Muscle of leg (tissue), 11 donors: ENCODE measurements around the gene ACMSD. TPM values are rescaled to one million over a fixed set of nuclear protein-coding genes. Genes with fewer than 3 reads are reported as not detected.

ENCODE experiments used
- DNase-seq: peaks from one replicate; pipeline ENCODE4 v3.0.0; 2013
- H3K27ac ChIP-seq: one replicate; pipeline ENCODE4 v1.5.1; 2013; ENCODE audit warnings: mild to moderate bottlenecking, low read length, control low read depth
- H3K27me3 ChIP-seq: one replicate; pipeline ENCODE4 v1.6.1; 2013; ENCODE audit warnings: low read length; ENCODE audit not compliant: control insufficient read depth, insufficient read depth
- H3K36me3 ChIP-seq: one replicate; pipeline ENCODE4 v1.6.1; 2013; ENCODE audit warnings: low read length; ENCODE audit not compliant: control insufficient read depth, insufficient read depth
- H3K4me1 ChIP-seq: one replicate; pipeline ENCODE4 v1.6.1; 2013; ENCODE audit warnings: low read length; ENCODE audit not compliant: control insufficient read depth, insufficient read depth
- H3K4me3 ChIP-seq: one replicate; pipeline ENCODE4 v1.5.1; 2013; ENCODE audit warnings: low read length, control low read depth
- H3K9me3 ChIP-seq: replicated peaks from 2 replicates; pipeline ENCODE4 v1.6.1; 2013; ENCODE audit warnings: low read depth, low read length; ENCODE audit not compliant: control insufficient read depth
- WGBS: methylation state at CpG from one replicate; pipeline ENCODE4 v1.1.5; 2013; ENCODE audit warnings: missing lambda C conversion rate; ENCODE audit not compliant: insufficient coverage; 5-methylcytosine and 5-hydroxymethylcytosine counted together
- polyA plus RNA-seq, 8 donors: library from polyadenylated mRNA; unstranded; fragments of 120-200 nt; gene quantifications; one replicate each; pipeline versions ENCODE4 v1.2.1 to v1.2.3, GENCODE V29; 2013; ENCODE audit warnings: inconsistent platforms in 1 of 8, low replicate concordance in 1 of 8; ENCODE audit not compliant: insufficient read length in 8 of 8, insufficient read depth in 1 of 8
- total RNA-seq: library from RNA; stranded (reverse); fragments of 120-200 nt; gene quantifications from one replicate; pipeline ENCODE4 v1.2.4, GENCODE V29; 2013

Gene ACMSD
- total and polyA plus RNA-seq, 9 donors = 0.28 to 1.6 (median 0.39) TPM; not detected in 1

DNA sequence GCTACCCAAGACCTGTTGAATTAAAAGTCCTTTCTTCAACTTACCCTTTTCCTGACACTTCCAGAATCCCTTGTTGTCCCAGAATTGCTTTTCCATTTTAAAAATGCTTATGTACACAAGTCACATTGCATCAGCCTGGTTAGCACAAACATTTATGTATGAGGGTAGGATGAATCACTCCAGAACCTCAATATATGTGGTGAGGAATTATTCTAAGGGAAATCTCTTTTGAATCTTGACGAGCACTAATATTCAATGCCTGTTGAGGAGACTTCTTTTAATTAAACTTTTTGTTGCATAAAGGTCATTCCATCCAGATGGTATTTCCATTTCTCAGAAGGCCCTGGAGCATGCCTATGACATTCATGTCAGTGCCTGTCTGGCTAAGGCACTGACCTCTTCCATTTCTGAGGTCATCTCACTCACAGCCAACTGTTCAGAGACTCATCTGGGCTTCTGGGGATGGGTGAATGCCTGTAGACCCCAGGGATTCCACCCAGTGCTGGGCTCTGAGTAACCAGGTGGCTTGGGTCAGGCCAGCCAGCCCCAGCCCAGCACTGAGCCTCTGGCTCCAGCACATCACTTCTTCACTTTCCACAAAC lies 28.2 kb downstream of the ACMSD start:
- Histone ChIP-seq H3K4me3 (no peak overlapping the region), H3K36me3 (no peaks in the 10 kb centered on the region), H3K27ac (no peak overlapping the region), H3K27me3 (no peaks in the 10 kb centered on the region), H3K9me3 (no peaks in the 10 kb centered on the region), H3K4me1 (no peaks in the 10 kb centered on the region)
- no CpG with 5 or more reads among the region's 1 CpG for WGBS
- DNase-seq = no peak

DNA sequence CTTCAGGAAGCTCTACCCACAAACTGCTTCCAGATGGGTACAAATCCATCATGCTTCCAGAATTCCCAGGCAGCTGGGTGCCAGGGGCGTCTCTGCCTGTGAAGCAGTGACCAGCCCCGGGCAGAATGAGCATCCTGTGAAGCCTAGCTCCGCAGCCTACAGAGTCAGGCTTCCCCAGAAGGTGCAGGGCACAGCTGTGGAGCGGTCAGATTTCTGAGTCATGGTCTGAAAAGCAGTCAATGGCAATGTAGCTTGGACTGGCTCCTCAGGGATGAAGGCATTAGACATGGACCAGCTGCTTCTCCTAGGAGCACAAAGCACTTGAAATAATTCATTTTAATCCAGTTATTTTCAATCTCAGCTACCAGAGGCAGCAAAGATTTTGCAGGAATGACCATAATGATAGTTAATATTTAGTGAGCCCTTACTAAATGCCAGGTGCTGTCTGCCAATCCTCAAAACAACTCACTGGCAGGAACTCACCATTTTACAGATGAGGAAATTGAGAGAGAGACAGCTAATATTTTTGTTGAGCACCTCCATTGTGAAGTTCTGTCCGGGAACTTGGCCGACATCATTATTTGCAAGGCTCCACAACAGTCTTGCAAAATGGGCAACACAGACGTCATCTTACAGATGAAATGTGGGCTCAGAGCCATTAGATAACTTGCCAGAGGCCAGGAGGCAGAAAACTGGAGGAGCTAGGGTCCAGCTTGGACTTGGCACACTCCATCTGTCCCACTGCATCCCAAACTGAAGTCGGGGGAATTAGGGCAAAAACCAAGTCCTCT lies 31.7 kb downstream of the ACMSD start:
- no peak overlapping the region for H3K4me3 ChIP-seq
- H3K27ac ChIP-seq = peak overlapping the region; percentile 57
- no peaks in the 10 kb centered on the region for H3K27me3 ChIP-seq
- 78% methylated on average over 8 of the region's 8 CpGs for WGBS
- H3K36me3 ChIP-seq = no peaks in the 10 kb centered on the region
- H3K4me1 ChIP-seq = no peaks in the 10 kb centered on the region
- DNase-seq = peak; percentile 81
- no peaks in the 10 kb centered on the region for H3K9me3 ChIP-seq

DNA sequence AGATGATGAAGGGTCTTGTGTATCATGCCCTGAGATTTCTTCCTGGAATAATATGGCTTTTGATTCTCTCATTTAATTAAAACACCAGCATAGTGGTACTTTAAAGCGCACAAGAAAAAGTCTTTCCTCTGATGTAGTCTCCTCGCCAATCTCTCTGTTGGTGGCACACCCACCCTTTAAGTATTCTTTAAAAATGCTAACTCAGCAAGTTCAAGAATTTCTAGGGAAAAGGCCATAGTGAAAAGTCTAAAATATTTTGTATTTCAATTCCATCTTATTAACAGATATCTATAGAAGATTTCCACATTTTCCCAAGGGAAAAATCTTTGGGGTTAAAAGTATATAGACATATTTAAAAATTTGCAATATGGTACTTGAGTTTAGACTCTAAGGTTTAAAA lies 34.7 kb downstream of the ACMSD start:
- H3K36me3 ChIP-seq = no peaks in the 10 kb centered on the region
- H3K9me3 ChIP-seq = no peaks in the 10 kb centered on the region
- H3K4me1 ChIP-seq = no peaks in the 10 kb centered on the region
- no peaks in the 10 kb centered on the region for H3K27me3 ChIP-seq
- DNase-seq = no peak
- no peak overlapping the region for H3K27ac ChIP-seq
- WGBS = no CpG with 5 or more reads among the region's 2 CpGs
- H3K4me3 ChIP-seq = no peak overlapping the region

DNA sequence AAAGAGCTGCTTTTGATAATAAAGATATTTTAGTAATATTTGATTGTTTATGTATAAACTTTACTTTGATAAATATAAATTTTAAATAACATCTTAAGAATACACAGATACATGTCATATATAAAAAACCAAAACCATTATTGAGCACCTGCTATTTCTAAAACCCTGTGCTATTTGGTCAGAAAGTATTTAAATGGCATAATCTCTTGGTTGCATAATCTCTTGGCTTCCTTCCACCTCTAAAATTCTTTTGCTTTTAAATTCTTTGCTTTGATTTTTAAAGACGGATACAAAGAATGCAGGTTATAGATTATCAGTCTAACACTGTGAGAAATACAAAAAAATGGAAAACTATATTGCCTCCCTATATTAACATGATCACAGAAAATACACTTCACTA lies 36.9 kb downstream of the ACMSD start:
- WGBS = no CpG with 5 or more reads among the region's 1 CpG
- Histone ChIP-seq H3K9me3 (peaks cover 2% of the 10 kb centered on the region), H3K4me1 (no peaks in the 10 kb centered on the region), H3K27me3 (no peaks in the 10 kb centered on the region), H3K4me3 (no peak overlapping the region), H3K27ac (no peak overlapping the region), H3K36me3 (no peaks in the 10 kb centered on the region)
- no peak for DNase-seq

DNA sequence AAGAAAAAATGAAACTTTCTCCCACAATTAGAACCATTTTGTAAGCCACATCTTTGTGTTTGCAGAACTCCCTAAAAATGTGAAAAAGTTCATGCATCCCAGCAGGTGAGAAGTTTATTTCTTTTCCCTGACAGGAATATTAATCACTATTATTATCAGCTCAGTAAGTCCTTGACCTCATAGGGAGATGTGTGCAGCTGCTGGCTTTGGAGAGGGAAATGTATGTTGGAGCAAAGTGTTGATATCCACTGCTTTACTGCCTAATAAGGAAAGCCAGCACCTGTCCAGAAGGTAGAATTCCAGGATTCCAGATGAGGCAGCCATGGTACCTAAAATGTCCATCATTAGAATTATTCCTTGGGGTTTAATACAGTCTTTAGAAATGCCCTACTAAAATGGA lies 44.4 kb downstream of the ACMSD start:
- no peaks in the 10 kb centered on the region for H3K4me1 ChIP-seq
- no peak for DNase-seq
- no peaks in the 10 kb centered on the region for H3K27me3 ChIP-seq
- no peak overlapping the region for H3K4me3 ChIP-seq
- H3K9me3 ChIP-seq = peaks cover 2% of the 10 kb centered on the region
- no peak overlapping the region for H3K27ac ChIP-seq
- no peaks in the 10 kb centered on the region for H3K36me3 ChIP-seq

DNA sequence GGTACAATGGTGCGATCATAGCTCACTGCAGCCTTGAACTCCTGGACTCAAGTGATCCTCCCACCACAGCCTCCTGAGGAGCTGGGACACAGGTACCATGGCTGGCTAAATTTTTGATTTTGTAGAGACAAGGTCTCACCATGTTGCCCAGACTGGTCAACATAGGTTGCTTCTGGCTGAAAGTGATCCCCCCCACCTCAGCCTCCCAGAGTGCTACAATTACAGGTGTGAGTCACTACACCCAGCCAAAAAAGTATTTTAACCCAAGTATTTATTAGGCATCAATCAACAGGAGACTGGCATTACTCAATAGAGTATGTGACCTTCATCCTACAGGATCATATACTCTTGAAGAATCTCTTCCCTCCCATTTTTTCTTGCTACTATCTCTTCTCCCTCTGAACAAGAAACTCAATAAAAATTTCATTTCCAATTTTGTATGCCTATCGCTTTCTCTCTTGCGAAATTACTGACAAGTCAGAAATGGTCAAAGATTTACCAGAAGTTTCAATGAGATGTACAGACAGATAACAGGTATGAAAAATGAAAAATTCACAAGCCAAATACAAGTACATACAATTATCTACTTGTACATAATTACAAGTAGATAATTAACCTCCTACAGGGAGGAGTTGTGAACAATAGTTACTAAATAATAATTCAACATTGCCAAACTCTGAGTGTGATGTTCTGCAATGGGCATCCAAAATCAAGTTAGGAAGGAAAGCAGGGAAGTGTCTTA lies 45.3 kb downstream of the ACMSD start:
- no CpG with 5 or more reads among the region's 3 CpGs for WGBS
- H3K36me3 ChIP-seq = no peaks in the 10 kb centered on the region
- no peak overlapping the region for H3K27ac ChIP-seq
- H3K4me3 ChIP-seq = no peak overlapping the region
- H3K4me1 ChIP-seq = no peaks in the 10 kb centered on the region
- no peak for DNase-seq
- no peaks in the 10 kb centered on the region for H3K27me3 ChIP-seq
- peaks cover 2% of the 10 kb centered on the region for H3K9me3 ChIP-seq

DNA sequence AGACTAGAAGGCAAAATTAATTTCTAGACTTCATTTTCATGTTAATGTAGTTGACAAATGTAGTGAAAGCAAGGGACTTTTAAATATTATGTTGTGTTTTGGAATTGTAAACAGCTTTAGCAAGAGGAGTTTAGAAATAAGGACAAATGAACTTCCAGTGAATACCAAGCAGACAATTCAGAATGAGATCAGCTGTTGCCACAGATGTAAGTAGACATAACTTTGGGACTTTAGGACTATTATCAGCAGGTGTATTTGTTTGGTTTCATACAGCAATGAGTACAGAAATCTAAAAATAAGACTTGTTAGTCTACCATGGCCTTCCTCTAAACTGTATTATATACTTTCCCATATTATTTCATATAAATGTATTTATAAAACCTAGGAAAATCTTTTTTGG lies 46.0 kb downstream of the ACMSD start:
- H3K4me1 ChIP-seq = no peaks in the 10 kb centered on the region
- peaks cover 2% of the 10 kb centered on the region for H3K9me3 ChIP-seq
- no peaks in the 10 kb centered on the region for H3K27me3 ChIP-seq
- no peak overlapping the region for H3K27ac ChIP-seq
- DNase-seq = no peak
- H3K4me3 ChIP-seq = no peak overlapping the region
- H3K36me3 ChIP-seq = no peaks in the 10 kb centered on the region

DNA sequence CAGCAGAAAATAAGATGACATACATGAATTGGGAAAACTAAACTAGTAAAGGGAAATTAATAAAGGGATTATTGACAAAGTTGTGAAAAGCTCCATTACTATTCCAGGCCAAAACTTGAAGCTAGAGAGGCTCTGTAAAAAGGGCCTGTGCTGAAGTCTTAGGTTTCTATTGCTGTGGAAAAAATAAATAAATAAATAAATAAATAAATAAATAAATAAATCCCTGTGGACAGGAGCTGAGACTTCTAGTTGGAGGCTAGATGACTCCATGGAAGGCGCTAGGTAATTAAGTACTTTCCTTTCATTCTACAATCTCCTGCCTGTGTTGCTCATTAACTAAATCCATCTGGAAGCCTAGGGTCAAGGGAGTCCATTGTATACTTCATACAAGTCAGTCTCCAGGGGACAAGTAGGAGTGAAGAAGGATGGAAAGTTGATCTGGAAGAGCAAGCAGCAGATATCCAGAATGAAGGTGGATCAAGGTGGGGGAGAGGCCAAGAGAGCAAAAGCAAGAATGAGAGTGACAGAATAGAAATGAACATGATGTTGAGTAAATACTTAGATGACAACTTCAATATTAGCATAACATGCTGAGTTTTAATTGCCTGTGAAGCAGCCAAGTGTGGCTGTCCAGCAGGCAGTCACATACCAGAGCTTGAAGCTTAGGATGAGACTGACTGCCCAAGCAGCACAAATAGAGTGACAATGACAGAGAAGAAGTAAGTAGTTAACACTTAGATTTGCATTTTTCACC lies 54.0 kb downstream of the ACMSD start:
- WGBS = no CpG with 5 or more reads among the region's 1 CpG
- no peak overlapping the region for H3K27ac ChIP-seq
- no peaks in the 10 kb centered on the region for H3K27me3 ChIP-seq

DNA sequence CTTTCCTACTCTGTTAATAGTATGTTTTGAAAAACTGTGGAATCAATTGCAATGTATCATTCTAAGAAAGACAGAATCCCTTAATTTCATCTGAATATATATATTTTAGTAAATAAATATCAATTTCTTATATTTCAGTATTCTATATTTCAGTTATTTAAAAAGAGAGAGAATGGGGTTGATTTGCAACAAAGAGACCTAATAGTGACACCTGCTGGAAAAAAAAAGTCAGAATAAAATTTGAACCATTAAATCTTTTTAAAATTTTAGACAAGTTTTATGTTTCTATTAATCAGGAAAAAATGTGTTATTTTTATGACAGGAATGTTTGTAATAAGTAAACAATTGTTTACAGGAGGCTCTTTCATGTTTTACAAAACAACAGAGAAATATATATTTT lies 59.5 kb downstream of the ACMSD start:
- no peak overlapping the region for H3K4me3 ChIP-seq
- peak; percentile 12 for DNase-seq
- no peaks in the 10 kb centered on the region for H3K9me3 ChIP-seq
- H3K4me1 ChIP-seq = no peaks in the 10 kb centered on the region
- H3K27me3 ChIP-seq = no peaks in the 10 kb centered on the region
- no peaks in the 10 kb centered on the region for H3K36me3 ChIP-seq
- H3K27ac ChIP-seq = no peak overlapping the region

More for the DNA sequence above, 54.0 kb downstream of the ACMSD start:
- Histone ChIP-seq H3K4me3 (no peak overlapping the region), H3K36me3 (no peaks in the 10 kb centered on the region), H3K9me3 (no peaks in the 10 kb centered on the region), H3K4me1 (no peaks in the 10 kb centered on the region)
- DNase-seq = no peak

DNA sequence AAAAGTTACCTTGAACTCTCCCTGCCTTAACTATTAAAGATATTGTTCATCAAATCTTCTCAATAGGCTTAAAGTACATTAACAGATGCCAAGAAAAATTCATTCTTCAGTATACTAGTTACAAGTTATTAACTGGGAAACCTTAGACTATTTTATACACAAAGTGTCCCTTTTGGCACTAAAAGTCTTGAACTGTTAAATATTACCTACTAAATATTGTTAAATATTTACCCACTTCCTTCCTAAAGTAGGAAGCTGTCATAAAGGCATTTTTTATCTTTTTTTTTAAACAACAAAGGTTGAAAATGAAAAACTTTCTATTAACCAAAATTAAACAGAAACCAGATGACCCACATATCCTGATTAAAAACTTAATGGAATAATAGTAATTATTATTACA lies 60.8 kb downstream of the ACMSD start:
- Histone ChIP-seq H3K4me1 (no peaks in the 10 kb centered on the region), H3K27ac (no peak overlapping the region), H3K4me3 (no peak overlapping the region), H3K9me3 (no peaks in the 10 kb centered on the region), H3K27me3 (no peaks in the 10 kb centered on the region), H3K36me3 (no peaks in the 10 kb centered on the region)
- DNase-seq = no peak
